HG03039 (cell line): Measurements from ENCODE around the gene IGF1R.
A peak's percentile ranks its signal among the peaks of the same experiment; 100 is the strongest.

Source experiments
- ATAC-seq: cut with Tn5 transposase; IDR thresholded peaks from one replicate; pipeline ENCODE4 v1.9.1; 2021; ENCODE audit warnings: mild to moderate bottlenecking, moderate library complexity; ENCODE audit not compliant: unreplicated experiment

IGF1R gene

DNA sequence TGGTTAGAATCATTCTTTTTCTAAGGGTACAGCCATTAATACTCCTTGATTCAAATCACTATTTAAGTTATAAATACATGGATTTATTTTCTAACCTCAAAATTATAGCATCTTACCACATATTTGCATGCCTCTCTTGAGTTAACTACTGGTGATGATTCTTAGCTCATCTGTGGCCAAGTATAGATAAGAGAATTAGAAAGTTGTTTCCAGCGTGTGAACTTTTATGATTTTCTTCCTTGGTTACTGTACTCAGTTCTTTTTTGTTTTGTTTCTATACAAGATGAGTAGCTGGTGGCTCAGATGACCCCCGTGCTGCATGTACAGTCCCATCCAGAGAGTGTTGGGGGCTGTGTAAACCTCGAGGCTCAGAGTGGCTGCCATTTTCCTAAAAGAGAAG, 124.6 kb downstream of the IGF1R start:
- ATAC-seq: no peak

GRCh38 chr15:98773616-98774015, 125.3 kb downstream of the IGF1R start:
- no peak for ATAC-seq

GRCh38 chr15:98774756-98775497, 126.6 kb downstream of the IGF1R start:
- ATAC-seq: no peak

GRCh38 chr15:98775498-98776230, 127.3 kb downstream of the IGF1R start:
- no peak for ATAC-seq

DNA sequence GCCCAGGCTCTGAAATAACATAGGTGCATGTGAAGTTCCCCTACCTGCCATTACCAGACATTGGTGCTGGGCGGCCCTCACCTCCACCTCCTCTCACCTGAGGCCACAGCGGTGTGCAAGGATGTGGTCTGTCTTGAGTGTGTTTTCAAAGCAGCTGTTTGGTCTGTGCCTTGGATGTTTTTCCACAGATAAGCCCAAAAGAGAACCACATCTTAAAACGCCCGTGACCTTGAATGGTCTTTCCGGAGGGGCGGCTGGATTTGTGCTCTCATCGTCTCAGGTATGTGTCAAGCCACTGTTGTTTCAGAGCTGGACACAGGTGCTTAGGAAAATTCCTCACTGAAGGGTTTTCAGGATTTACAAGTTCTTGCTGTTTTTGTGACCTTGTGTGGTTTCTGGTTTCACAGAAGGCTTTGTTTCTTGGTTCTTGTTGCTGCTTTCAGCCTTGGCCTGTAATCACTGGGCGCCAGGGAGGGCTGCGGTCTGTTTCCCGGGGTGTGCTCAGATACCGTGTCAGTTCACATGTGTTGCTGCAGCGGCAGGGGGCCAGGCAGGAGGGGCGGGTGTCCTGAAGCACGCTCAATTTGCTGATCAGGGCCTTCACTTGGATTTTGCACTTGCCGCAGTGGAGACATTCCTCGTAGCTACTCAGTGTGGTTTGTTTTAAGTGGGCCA, 128.4 kb downstream of the IGF1R start:
- ATAC-seq: no peak

DNA sequence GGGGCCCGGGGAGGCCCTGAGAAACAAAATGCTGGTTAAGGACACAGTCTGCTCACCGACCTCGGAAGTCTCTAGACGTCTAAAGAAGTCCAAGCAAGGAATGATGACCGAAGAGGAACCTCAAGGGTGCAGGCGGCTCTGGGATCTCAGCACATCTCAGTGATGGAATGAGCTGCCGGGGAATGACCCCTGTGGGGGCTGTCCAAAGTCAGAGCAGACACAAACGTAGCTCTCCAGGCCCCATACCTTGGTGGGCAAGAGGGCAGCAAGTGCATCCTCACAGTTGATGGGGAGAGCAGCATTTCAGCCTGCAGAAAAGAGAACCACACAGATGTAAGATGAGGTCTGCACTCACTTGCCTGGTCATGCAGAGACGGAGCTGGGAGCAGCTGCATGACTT, 129.1 kb downstream of the IGF1R start:
- no peak for ATAC-seq

- no peak for ATAC-seq
Observed at GRCh38 chr15:98778263-98778959, 130.1 kb downstream of the IGF1R start.

- ATAC-seq: no peak
Observed at GRCh38 chr15:98778960-98779359, 130.6 kb downstream of the IGF1R start.

GRCh38 chr15:98779463-98780071, 131.2 kb downstream of the IGF1R start:
- ATAC-seq: no peak

- no peak for ATAC-seq
Observed at GRCh38 chr15:98781838-98782237, 133.5 kb downstream of the IGF1R start.

- no peak for ATAC-seq
Observed at GRCh38 chr15:98782801-98783200, 134.5 kb downstream of the IGF1R start.

- no peak for ATAC-seq
Observed at GRCh38 chr15:98785431-98785806, 137.1 kb downstream of the IGF1R start.

GRCh38 chr15:98785807-98786621, 137.7 kb downstream of the IGF1R start:
- peak; percentile 66 for ATAC-seq

GRCh38 chr15:98786717-98787116, 138.4 kb downstream of the IGF1R start:
- ATAC-seq: no peak

- ATAC-seq: no peak
Observed at GRCh38 chr15:98787194-98787593, 138.9 kb downstream of the IGF1R start.

- no peak for ATAC-seq
Observed at GRCh38 chr15:98787936-98788757, 139.8 kb downstream of the IGF1R start.

DNA sequence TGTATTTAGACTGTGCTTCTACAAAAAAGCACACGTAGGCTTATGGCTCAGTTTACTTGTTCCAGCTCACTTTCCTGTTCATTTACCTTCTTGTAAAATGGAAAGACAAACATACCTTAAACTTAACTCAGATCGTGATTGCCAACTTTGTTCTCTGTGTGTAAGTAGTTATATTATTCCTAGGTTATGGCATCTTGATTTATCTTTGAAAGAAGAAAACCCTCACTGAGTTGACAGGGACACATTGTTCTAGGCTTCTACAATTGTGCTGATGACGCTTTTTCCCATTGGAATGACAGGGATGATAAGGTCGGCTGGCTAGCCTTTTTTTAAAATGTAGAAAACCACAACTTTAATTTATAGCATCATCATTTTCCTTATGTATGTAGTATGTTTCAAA, 140.7 kb downstream of the IGF1R start:
- ATAC-seq: no peak

GRCh38 chr15:98790270-98790669, 141.9 kb downstream of the IGF1R start:
- ATAC-seq: no peak

DNA sequence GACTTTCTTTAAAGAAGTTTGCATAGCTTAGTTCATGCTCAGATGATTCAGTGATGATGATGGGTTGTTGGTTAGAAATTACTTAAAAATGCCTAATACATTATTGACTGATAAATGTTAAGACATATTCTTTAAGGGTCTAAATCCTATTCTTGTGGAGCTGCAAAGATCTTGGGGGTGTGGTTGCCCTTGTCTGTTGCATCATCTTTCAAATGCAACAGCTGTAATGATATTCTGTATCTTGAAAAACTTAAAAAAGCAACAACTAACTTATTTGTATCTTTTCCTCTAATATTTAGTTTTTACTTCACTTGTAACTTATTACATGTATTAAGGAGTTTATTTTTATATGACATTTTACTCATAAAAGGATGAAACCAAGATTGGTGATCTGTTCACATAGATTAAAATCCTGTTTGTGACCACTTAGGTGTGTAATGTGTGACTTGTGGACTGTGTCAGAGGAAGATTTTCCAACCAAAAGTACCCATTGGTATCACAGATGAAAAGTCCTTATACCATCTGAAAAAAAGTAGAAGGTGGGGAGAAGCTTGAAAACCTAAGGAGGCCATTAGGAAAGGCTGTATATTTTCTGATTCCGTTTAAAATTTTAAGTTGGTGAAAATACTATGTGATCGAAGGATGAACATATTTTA, 142.8 kb downstream of the IGF1R start:
- ATAC-seq: no peak
